ENCODE results near the gene PAQR6.

Gene PAQR6

DNA sequence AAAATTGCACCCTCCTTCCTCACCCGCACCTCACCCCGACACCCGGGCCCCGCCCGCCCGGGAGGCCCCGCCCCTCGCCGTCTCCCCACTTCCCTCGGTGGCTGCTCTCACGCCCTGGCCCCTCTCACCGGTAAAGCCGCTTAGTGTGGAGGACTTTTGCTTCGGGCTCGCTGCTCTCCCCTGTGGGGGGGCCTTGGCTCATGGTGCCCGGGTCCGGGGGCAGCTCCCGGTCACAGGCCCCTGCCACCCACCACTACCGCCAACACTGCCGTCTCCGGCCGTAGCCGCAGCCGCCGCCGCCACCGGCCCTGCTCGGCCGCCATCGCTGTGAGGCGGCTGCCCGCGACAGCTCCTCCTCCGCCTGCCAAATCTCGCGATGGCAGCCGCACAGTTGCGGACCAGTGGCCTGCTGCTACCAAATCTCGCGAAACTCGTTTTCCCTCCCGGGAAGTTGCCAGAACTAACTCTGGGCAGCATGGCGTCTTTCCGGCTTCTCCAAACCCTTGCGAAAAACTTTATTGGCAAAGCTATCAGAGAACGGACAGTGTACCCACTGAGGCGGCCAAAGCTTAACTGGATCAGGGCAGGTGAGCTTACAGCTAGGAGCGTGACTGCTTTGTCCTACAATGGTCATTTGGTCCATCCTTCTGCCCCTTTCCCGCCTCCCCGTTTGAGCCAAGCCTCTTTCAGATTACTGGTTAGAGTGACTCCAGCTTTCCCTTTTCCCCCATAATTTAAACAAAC is 34.8 kb upstream of the PAQR6 start, which contains the start of gene SMG5:
TSS of gene SMG5 (minus strand) at position 347 of the 744 bp plus-strand sequence. CDS start at position 202, 145 bp downstream.
- peak within 1 kb of the TSS; percentile 97 for H3K4me3 ChIP-seq (ENCODE audit: low read length)
- H3K27me3 ChIP-seq (ENCODE audit: control insufficient read depth, insufficient read depth, low read length) = no peaks in the 10 kb centered on the region
- peaks cover 16% of the 10 kb centered on the region for H3K4me1 ChIP-seq (ENCODE audit: control insufficient read depth, insufficient read depth, low read length)
- peak within 1 kb of the TSS; percentile 74 for H3K9ac ChIP-seq (ENCODE audit: low read length)
- peak within 1 kb of the TSS; percentile 91 for H3K27ac ChIP-seq (ENCODE audit: low read depth, low read length)
- H3K36me3 ChIP-seq (ENCODE audit: control insufficient read depth, insufficient read depth, low read length) = peaks cover 7% of the 10 kb centered on the region

DNA sequence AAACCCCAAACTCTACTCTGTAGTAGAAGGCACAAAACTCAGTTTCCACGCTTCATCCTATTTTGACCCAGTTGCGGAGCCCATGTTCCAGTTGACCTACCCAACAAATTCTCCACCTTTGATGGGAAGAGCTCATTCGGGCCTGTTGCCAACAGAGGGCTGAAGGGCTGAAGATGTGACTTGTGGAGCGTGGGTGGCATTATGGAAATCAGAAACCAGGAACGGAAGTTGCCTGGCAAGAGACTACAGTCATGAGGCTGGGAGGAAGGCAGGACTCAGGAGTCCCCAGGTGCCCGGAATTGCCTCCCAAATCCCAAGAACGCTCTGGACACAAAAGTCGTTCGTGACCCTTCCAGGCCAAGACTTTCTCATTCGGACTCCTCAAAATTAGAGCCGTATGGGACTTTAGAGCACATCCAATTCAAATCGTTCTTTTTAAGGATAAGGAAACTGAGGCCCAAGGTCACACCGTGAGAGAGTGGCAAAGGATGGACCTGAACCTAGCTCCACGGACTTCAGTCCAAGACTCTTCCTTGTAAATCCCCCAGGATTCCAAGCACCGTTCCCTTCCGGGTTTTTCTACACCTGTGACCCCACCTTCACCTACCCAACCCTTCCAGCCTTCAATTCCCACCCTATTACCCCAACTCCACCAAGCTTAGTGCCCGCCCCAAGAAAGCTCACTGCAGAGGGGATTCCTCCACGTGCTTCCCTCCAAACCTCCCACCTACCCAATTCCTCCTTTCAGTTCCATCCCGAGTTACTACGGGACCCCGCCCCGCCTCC is 34.0 kb upstream of the PAQR6 start:
- Histone ChIP-seq H3K27me3 (ENCODE audit: control insufficient read depth, insufficient read depth, low read length) (no peaks in the 10 kb centered on the region), H3K9ac (ENCODE audit: low read length) (peak overlapping the region; percentile 74), H3K36me3 (ENCODE audit: control insufficient read depth, insufficient read depth, low read length) (peaks cover 10% of the 10 kb centered on the region), H3K4me1 (ENCODE audit: control insufficient read depth, insufficient read depth, low read length) (peaks cover 16% of the 10 kb centered on the region), H3K4me3 (ENCODE audit: low read length) (peak overlapping the region; percentile 97), H3K27ac (ENCODE audit: low read depth, low read length) (peak overlapping the region; percentile 91)

DNA sequence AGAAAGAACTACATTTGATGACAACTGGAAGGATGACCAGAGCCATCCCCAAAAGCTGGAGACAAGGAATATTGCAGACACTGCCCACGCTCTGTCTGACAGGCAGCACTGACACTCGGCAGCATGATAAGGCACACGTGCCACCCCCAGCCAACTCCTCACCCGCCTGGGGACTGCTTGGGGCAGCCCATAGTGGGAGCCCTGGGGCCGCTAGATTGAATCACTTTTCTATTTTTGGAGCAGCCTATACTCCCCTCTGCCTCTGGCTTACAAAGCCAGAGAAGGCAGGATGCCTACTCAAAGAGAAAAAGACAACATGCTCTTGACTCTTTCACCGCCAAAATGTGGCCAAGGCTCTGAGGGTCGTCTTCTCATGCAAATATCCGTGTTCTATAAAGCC is 33.4 kb upstream of the PAQR6 start:
- Histone ChIP-seq H3K4me1 (ENCODE audit: control insufficient read depth, insufficient read depth, low read length) (peaks cover 16% of the 10 kb centered on the region), H3K27me3 (ENCODE audit: control insufficient read depth, insufficient read depth, low read length) (no peaks in the 10 kb centered on the region), H3K27ac (ENCODE audit: low read depth, low read length) (no peak overlapping the region), H3K9ac (ENCODE audit: low read length) (no peak overlapping the region), H3K4me3 (ENCODE audit: low read length) (peak overlapping the region; percentile 97), H3K36me3 (ENCODE audit: control insufficient read depth, insufficient read depth, low read length) (peaks cover 13% of the 10 kb centered on the region)

DNA sequence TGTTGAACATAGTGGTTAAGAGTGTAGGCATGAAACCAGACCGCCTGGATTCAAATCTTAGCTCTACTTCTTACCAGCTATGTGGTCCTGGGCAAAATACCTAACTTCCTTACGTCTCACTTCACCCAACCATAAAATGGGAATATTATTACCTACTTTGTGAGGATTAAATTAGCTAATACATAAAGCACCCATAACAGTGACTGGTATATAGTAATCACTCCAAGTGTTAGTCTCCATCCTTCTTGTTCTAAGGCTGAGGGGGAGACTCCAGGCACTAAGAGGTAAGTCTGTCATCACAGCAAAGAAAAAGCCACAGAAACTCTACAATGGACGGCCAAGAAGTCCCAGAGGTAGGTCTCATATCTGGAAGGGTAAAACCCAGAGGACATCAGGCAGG is 32.0 kb upstream of the PAQR6 start:
- Histone ChIP-seq H3K27me3 (ENCODE audit: control insufficient read depth, insufficient read depth, low read length) (no peaks in the 10 kb centered on the region), H3K4me3 (ENCODE audit: low read length) (no peak overlapping the region), H3K36me3 (ENCODE audit: control insufficient read depth, insufficient read depth, low read length) (peaks cover 22% of the 10 kb centered on the region), H3K9ac (ENCODE audit: low read length) (no peak overlapping the region), H3K4me1 (ENCODE audit: control insufficient read depth, insufficient read depth, low read length) (peaks cover 16% of the 10 kb centered on the region), H3K27ac (ENCODE audit: low read depth, low read length) (no peak overlapping the region)

DNA sequence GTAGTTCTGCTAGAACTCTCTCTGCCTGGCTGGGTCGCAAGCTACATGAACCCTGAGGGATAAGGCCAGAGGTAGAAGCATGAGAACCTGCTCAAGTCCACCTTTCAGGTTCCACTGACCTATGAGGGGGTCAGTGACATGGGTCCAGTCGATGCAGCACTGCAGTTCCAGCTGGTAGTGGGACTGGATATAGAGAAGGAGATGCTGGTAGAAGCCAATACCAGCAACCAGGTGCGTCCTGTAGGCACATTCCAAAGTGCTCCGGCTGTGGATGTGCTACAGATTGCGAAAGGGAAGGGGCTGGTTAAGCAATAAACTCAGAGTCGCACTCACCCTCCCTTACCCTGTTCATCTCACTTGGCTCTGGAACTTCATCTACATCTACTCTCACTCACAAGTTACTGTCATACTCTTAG is 29.1 kb upstream of the PAQR6 start:
- H3K4me3 ChIP-seq (ENCODE audit: low read length) = no peak overlapping the region
- H3K4me1 ChIP-seq (ENCODE audit: control insufficient read depth, insufficient read depth, low read length) = peaks cover 10% of the 10 kb centered on the region
- no peak overlapping the region for H3K27ac ChIP-seq (ENCODE audit: low read depth, low read length)
- H3K9ac ChIP-seq (ENCODE audit: low read length) = no peak overlapping the region
- H3K36me3 ChIP-seq (ENCODE audit: control insufficient read depth, insufficient read depth, low read length) = peaks cover 42% of the 10 kb centered on the region
- H3K27me3 ChIP-seq (ENCODE audit: control insufficient read depth, insufficient read depth, low read length) = no peaks in the 10 kb centered on the region

DNA sequence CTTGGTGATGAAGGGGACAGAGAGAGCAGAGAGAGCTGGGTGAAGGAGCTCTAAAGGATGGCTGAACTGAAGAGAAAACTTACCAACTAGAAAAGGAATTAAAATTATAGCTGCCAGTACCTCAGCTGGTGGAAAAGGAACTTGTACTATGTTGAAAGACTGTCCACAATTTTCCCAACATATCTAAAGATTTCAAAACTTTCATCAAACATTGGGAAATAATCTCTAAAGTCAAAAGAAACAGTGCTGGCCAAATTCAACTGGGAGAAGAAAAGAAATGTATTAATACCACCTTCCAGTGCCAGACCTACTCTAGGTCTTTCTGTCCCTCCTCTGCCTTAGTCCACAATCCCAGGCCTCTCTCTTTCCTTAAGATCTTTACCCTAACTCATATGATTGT is 28.7 kb upstream of the PAQR6 start:
- peaks cover 5% of the 10 kb centered on the region for H3K4me1 ChIP-seq (ENCODE audit: control insufficient read depth, insufficient read depth, low read length)
- no peak overlapping the region for H3K9ac ChIP-seq (ENCODE audit: low read length)
- no peak overlapping the region for H3K27ac ChIP-seq (ENCODE audit: low read depth, low read length)
- no peaks in the 10 kb centered on the region for H3K27me3 ChIP-seq (ENCODE audit: control insufficient read depth, insufficient read depth, low read length)
- no peak overlapping the region for H3K4me3 ChIP-seq (ENCODE audit: low read length)
- H3K36me3 ChIP-seq (ENCODE audit: control insufficient read depth, insufficient read depth, low read length) = peaks cover 43% of the 10 kb centered on the region

DNA sequence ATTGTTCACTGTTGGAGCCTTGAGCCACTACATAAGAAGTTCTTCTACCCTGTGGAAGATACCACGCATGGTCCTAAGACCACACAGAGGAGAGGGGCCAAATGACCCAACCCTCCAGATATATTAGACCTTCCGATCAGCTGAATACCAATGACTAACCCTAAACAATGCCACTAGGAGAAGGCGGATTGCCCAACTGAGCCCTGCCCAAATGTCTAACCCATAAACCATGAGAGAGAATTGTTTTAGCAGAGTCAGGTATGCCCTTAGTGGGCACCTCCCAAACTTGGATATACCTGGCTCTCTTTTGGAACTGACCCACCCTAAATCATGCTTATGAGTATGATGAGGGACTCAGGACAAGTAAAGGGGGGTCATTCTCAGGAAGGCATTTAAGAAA is 22.5 kb upstream of the PAQR6 start:
- Histone ChIP-seq H3K27ac (ENCODE audit: low read depth, low read length) (no peak overlapping the region), H3K27me3 (ENCODE audit: control insufficient read depth, insufficient read depth, low read length) (no peaks in the 10 kb centered on the region), H3K9ac (ENCODE audit: low read length) (no peak overlapping the region), H3K4me3 (ENCODE audit: low read length) (no peak overlapping the region), H3K36me3 (ENCODE audit: control insufficient read depth, insufficient read depth, low read length) (peaks cover 52% of the 10 kb centered on the region), H3K4me1 (ENCODE audit: control insufficient read depth, insufficient read depth, low read length) (no peaks in the 10 kb centered on the region)

DNA sequence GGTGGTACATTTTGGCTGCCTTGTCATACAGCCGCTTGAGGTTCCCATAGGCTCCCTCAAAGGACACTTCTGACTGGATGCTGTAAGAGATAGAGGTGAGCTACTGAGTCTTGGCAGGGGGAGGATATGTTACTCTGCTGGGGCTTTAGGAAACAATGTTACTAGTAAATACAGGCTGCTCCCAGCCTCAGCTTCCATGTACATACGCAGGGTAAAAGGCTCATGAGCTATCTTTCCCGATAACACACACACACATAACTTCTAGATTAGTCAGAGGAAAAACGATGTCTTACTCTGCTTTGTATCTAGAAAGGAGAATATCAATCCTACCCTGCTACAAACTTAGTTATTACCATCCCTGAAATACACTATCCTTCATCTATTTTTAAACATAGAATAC is 20.5 kb upstream of the PAQR6 start:
- Histone ChIP-seq H3K27ac (ENCODE audit: low read depth, low read length) (no peak overlapping the region), H3K9ac (ENCODE audit: low read length) (no peak overlapping the region), H3K27me3 (ENCODE audit: control insufficient read depth, insufficient read depth, low read length) (no peaks in the 10 kb centered on the region), H3K36me3 (ENCODE audit: control insufficient read depth, insufficient read depth, low read length) (peaks cover 42% of the 10 kb centered on the region), H3K4me3 (ENCODE audit: low read length) (no peak overlapping the region), H3K4me1 (ENCODE audit: control insufficient read depth, insufficient read depth, low read length) (no peaks in the 10 kb centered on the region)

DNA sequence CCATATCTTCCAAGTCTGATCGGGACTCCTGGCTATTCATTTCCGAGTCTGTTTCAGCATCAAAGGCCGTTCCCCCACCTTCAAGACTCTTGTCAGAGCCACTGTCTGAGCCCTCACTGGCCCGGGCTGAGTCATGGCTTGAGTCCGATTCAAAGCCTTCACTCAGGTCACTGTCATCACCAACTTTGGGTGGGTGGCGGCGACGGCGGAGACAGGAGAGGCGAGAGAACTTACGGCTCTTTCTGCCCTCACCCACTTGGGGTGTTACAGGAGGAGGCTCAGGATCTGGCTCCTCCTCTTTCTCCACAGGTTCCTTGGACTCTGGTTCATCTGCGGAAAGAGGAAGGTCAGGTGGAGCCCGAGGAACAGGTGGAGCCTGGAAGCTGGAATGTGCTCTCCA is 18.2 kb upstream of the PAQR6 start:
- no peaks in the 10 kb centered on the region for H3K4me1 ChIP-seq (ENCODE audit: control insufficient read depth, insufficient read depth, low read length)
- H3K36me3 ChIP-seq (ENCODE audit: control insufficient read depth, insufficient read depth, low read length) = peaks cover 44% of the 10 kb centered on the region

DNA sequence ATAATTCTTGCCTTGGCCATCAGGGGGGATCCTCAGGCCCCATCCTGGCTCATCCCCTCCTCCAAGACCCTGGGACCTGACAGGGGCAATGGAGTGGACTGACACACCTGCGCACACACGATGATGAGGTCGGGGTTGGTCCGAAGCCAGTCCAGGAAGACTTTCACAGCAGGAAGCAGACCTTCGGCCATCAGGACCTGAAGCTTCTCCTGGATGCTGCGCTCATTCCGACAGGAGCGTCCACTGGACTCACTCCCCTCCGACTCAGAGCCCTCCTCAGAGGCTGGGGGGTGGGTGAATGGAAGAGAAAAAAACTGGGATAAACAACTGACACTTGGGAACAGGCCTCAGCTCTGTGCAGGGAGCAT is 15.4 kb upstream of the PAQR6 start:
- Histone ChIP-seq H3K27me3 (ENCODE audit: control insufficient read depth, insufficient read depth, low read length) (no peaks in the 10 kb centered on the region), H3K4me3 (ENCODE audit: low read length) (no peak overlapping the region), H3K27ac (ENCODE audit: low read depth, low read length) (no peak overlapping the region), H3K36me3 (ENCODE audit: control insufficient read depth, insufficient read depth, low read length) (peaks cover 60% of the 10 kb centered on the region), H3K9ac (ENCODE audit: low read length) (no peak overlapping the region), H3K4me1 (ENCODE audit: control insufficient read depth, insufficient read depth, low read length) (no peaks in the 10 kb centered on the region)

More for the DNA sequence above, 18.2 kb upstream of the PAQR6 start:
- Histone ChIP-seq H3K4me3 (ENCODE audit: low read length) (no peak overlapping the region), H3K27me3 (ENCODE audit: control insufficient read depth, insufficient read depth, low read length) (no peaks in the 10 kb centered on the region), H3K27ac (ENCODE audit: low read depth, low read length) (no peak overlapping the region), H3K9ac (ENCODE audit: low read length) (no peak overlapping the region)

DNA sequence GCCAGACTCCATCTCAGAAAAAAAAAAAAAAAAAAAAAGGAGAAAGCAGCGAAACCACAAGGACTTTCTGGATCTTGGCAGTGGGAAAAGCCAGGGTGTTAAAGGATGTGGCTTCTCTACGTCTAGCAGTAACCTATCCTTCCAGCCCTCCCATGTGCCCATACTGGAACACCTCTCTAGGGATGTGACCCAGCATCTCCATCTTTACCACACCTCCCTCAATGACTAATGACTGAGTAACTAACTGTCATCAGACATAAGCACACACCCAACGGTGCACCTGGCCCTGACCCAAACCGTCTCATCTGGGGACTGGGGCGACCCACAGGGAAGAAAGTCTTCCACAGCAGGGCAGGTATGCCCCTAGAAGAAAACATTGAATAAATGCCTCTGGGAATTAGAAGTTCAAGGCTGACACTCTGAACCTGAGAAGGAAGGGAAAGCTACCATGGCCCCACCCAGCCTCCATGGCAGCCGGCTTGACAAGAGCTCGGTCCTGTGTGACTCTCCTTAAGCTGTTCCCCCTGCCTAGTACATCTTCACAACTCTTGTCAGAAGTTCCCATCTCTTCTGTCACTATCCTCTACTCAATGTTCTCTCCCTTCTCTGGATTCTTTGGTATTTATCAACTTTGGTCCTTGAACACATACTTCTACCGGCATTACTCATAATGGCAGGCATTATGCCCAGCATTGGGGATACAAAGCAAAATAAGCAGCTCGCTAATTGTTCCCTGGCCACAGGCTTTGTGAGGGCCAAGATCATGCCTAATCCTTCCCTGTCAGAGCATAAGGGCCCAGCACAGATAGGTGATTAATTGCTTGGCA is 14.8 kb upstream of the PAQR6 start:
- Histone ChIP-seq H3K4me1 (ENCODE audit: control insufficient read depth, insufficient read depth, low read length) (no peaks in the 10 kb centered on the region), H3K9ac (ENCODE audit: low read length) (no peak overlapping the region), H3K4me3 (ENCODE audit: low read length) (no peak overlapping the region), H3K27me3 (ENCODE audit: control insufficient read depth, insufficient read depth, low read length) (no peaks in the 10 kb centered on the region), H3K36me3 (ENCODE audit: control insufficient read depth, insufficient read depth, low read length) (peaks cover 59% of the 10 kb centered on the region), H3K27ac (ENCODE audit: low read depth, low read length) (no peak overlapping the region)

DNA sequence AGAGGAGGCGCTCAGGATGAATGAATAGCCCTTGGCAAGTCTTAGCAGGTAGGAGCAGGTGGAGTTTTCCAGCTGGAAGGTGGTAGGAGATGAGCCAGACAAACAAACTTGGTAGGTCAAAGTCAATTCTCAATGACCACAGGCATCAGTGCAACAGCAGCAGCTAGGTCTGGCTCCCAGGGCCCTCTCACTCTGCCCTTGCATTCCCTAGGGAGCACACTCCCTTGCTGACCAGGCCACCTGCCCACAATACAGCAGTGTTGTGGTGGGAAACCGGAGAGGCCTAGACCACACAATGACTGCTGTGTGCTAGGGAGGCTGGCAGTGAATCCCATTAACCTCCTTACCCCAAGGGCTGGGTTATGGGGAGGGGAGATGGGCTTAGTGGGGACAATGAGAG is 13.0 kb upstream of the PAQR6 start:
- no peaks in the 10 kb centered on the region for H3K27me3 ChIP-seq (ENCODE audit: control insufficient read depth, insufficient read depth, low read length)
- no peaks in the 10 kb centered on the region for H3K4me1 ChIP-seq (ENCODE audit: control insufficient read depth, insufficient read depth, low read length)
- H3K36me3 ChIP-seq (ENCODE audit: control insufficient read depth, insufficient read depth, low read length) = peaks cover 62% of the 10 kb centered on the region
- H3K4me3 ChIP-seq (ENCODE audit: low read length) = no peak overlapping the region
- H3K9ac ChIP-seq (ENCODE audit: low read length) = no peak overlapping the region
- H3K27ac ChIP-seq (ENCODE audit: low read depth, low read length) = no peak overlapping the region

Data from rectal smooth muscle tissue (tissue), 1 donor.